GM03348 (cell line): ENCODE data around the gene SLC17A4.

ENCODE experiments used
- DNase-seq: peaks from one replicate; pipeline ENCODE4 v3.0.0; 2012; ENCODE audit warnings: low spot score

Gene SLC17A4

GRCh38 chr6:25816252-25816651 is 61.7 kb downstream of the SLC17A4 start:
- DNase-seq: no peak

- no peak for DNase-seq
Observed at GRCh38 chr6:25821341-25821740, 66.8 kb downstream of the SLC17A4 start.

GRCh38 chr6:25829375-25829774 is 74.8 kb downstream of the SLC17A4 start:
- DNase-seq: no peak

DNA sequence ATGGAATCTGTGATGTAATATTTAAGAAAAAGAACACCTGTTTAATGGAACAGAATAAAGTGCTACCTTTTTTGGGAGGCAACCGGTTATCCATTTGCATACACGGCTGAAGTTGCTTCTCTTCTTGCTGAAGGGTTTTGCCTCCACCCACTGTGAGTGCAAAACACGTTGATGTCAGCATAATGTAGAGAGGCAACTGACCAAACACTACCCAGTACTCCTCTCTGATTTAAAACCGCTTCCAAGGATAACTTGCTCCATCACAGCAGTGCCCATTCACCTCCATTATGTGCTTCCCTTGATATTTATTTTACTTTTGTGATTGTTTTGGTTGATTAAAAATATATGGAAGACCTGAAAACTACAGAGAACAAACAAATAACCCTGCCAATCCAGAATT is 75.9 kb downstream of the SLC17A4 start:
- DNase-seq: no peak
